Nephron progenitor cell (in vitro differentiated cells): ENCODE measurements around the gene CPNE5.

Experiments
- DNase-seq: peaks from one replicate; pipeline ENCODE4 v3.0.0; 2021
- H3K27ac Mint-ChIP-seq: 2 replicates; pipeline ENCODE4 v1.8.0; 2021; ENCODE audit warnings: mild to moderate bottlenecking, moderate library complexity, mixed read lengths
- H3K27me3 Mint-ChIP-seq: 2 replicates; pipeline ENCODE4 v1.8.0; 2021; ENCODE audit warnings: mild to moderate bottlenecking, low read depth, mixed read lengths; ENCODE audit not compliant: poor library complexity
- H3K36me3 Mint-ChIP-seq: 2 replicates; pipeline ENCODE4 v1.8.0; 2021; ENCODE audit warnings: low read depth, mixed read lengths
- H3K4me1 Mint-ChIP-seq: 2 replicates; pipeline ENCODE4 v1.8.0; 2021; ENCODE audit warnings: mixed read lengths
- H3K4me3 Mint-ChIP-seq: 2 replicates; pipeline ENCODE4 v1.8.0; 2021; ENCODE audit warnings: mild to moderate bottlenecking, moderate library complexity, mixed read lengths
- H3K9me3 Mint-ChIP-seq: 2 replicates; pipeline ENCODE4 v1.8.0; 2021; ENCODE audit warnings: mild to moderate bottlenecking, moderate library complexity, mixed read lengths
- TF ChIP-seq, protein P1 (sequence below): fragments of 200-600 bp; sonication (generic); IDR thresholded peaks from 2 replicates; pipeline ENCODE4 v1.5.0; 2021; ENCODE audit warnings: antibody characterized with exemption

Gene CPNE5

DNA sequence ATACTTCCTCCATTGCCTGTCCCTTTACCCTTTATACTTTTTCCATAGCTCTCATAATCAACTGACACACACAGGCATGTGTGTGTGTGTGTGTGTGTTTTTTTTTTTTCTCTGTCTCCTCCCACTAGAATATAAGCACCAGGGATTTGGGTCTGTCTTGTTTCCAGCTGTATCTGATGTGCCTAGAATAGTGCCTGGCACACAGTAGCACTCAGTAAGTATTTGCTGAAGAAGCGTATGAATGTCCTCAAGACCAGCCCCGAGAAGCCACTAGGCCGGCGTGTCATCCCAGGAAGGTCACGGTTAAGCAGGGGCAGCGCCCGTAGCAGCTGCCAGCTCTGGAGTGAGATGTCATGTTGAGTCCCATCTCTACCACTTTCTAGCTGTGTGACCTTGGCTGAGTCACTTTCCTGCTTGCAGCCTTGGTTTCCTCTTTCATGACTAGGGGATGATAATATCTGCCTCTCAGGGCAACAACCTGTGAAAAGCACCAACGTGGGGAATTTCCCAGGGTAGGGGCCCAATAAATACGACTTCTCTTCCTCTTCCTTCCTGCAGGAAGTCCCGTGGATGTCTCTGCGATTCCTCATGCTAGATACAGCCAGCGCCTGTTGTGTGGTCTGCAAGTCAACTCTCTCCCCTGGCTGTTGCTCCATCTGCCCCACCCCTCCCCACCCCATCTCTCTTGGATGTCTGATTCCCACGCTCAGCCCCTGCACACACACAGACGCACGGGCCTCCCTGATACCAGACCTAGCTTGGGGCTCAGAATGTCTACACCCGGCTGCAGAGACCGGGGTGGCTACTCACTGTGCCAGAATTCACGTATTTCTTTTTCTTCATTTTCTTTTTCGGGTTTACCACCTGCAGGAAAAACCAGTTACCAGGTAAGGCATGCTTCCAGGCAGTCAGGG is 83.6 kb downstream of the CPNE5 start:
- no peak overlapping the region for H3K4me3 Mint-ChIP-seq
- DNase-seq: no peak
- peaks cover under 1% of the 10 kb centered on the region for H3K9me3 Mint-ChIP-seq
- H3K4me1 Mint-ChIP-seq: peaks cover 74% of the 10 kb centered on the region
- H3K27ac Mint-ChIP-seq: no peak overlapping the region
- TF ChIP-seq, protein P1, sequence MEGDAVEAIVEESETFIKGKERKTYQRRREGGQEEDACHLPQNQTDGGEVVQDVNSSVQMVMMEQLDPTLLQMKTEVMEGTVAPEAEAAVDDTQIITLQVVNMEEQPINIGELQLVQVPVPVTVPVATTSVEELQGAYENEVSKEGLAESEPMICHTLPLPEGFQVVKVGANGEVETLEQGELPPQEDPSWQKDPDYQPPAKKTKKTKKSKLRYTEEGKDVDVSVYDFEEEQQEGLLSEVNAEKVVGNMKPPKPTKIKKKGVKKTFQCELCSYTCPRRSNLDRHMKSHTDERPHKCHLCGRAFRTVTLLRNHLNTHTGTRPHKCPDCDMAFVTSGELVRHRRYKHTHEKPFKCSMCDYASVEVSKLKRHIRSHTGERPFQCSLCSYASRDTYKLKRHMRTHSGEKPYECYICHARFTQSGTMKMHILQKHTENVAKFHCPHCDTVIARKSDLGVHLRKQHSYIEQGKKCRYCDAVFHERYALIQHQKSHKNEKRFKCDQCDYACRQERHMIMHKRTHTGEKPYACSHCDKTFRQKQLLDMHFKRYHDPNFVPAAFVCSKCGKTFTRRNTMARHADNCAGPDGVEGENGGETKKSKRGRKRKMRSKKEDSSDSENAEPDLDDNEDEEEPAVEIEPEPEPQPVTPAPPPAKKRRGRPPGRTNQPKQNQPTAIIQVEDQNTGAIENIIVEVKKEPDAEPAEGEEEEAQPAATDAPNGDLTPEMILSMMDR: no peak
- H3K36me3 Mint-ChIP-seq: no peaks in the 10 kb centered on the region
- peaks cover 14% of the 10 kb centered on the region for H3K27me3 Mint-ChIP-seq

DNA sequence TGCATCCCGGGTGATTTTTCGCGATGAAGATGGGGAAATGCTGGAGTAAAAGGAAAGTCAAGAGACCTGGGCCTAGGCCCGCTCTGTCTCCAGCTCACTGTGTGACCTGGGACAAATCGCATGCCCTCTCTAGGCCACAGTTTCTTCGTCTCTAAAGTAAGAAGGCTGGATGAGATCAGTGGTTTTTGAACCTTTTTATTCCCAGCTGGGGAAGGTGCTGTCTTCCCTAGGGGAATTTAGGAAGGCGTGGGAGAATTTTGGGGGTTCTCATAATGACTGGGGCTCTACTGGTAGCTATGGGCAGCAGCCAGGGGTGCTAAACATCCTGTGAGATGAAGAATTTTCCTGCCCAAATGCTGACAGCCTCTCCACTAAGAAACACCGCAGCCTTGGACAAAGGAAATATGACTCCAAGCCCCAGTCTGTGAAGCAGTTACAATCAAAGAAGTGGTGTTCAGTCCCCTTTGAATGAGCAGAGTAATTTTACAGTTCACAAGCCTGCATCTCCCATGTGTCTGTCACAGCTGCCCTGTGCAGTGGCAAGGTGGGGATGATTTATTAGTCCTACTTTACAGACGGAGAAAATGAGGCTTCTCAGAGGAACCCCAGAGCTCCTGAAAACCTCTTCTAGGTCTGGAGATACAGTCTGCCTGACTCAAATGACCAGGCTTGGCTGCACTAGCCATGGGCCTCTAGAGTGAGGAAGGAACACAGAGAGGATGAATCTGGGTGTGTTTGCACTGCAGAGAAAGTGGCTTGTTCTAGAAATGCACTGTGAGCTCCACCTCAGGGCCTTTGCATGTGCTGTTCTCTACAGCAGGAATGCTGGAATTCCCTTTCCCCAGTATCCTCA is 84.4 kb downstream of the CPNE5 start:
- H3K4me3 Mint-ChIP-seq: no peak overlapping the region
- peak overlapping the region; percentile 81 for H3K27ac Mint-ChIP-seq
- peaks cover 10% of the 10 kb centered on the region for H3K27me3 Mint-ChIP-seq
- H3K9me3 Mint-ChIP-seq: peaks cover 8% of the 10 kb centered on the region
- DNase-seq: no peak
- peaks cover 69% of the 10 kb centered on the region for H3K4me1 Mint-ChIP-seq
- TF ChIP-seq, protein P1: no peak
- H3K36me3 Mint-ChIP-seq: no peaks in the 10 kb centered on the region

DNA sequence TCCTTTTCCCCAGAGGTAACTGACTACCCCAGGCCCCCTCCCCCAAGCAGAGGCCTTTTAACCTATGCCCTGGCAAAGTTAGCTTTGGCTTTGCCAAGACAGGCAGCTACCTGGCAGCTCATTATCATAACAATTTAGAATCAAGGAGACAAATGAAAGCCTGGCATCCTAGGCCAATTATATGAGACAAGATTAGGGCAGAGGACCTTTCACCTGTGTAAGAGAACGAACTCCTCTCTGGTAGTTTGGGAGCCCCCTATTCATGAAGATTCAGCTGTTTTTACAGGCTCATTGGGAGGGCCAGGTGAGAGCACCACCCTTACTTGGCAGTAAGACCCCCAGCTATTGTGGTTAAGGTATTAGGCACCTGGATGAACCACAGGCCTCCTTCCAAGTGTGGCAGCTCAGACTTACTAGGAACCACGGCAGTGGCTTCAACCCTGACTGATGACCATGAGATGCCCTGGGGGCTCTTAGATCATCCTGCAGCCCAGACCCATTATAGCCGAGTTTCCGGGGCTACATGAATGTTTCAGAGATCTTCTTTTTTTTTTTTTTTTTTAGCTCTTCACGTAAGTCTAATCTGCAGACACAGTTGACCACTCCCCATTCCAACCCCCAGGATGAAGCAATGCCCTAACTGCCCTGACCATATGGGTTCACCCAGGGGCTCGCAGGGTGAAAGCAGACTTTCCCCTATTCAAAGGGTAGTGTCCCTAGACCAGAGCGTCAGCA is 85.4 kb downstream of the CPNE5 start:
- no peaks in the 10 kb centered on the region for H3K36me3 Mint-ChIP-seq
- peaks cover 10% of the 10 kb centered on the region for H3K27me3 Mint-ChIP-seq
- no peak overlapping the region for H3K4me3 Mint-ChIP-seq
- peaks cover 16% of the 10 kb centered on the region for H3K9me3 Mint-ChIP-seq
- DNase-seq: no peak
- H3K4me1 Mint-ChIP-seq: peaks cover 61% of the 10 kb centered on the region
- peak overlapping the region; percentile 37 for H3K27ac Mint-ChIP-seq
- TF ChIP-seq, protein P1: no peak

DNA sequence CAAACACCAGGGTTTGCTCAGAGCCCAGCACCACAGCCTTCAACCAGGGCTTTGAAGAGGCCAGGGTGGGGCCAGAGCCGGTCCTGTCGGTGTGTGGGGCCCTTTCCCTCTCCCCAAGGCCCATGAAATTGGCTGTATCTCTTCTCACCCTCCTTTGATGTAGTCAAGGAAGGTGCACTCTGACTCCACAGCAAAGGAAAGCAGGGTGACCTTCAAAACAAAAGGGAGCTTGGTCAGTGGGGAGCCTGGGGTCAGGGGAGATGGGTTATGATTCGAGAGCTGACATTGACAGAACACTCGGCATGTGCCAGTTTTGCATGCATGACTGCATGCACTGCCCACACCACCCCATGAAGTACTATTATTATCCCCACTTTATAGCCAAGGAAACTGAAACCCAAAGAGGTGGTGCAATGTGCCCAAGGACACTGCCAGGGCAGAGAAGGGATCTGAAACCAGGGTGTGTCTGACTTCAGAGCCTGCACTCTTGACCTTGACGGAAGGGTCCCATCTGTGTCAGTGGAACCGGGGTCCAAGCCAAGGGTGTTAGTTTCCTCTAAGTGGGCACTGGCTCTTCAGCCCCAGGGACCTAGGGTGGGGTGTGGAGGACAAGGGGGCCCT is 86.2 kb downstream of the CPNE5 start:
- Mint-ChIP-seq H3K36me3 (no peaks in the 10 kb centered on the region), H3K9me3 (peaks cover 22% of the 10 kb centered on the region)

More for the DNA sequence above, 86.2 kb downstream of the CPNE5 start:
- no peak for DNase-seq
- no peak overlapping the region for H3K4me3 Mint-ChIP-seq
- TF ChIP-seq, protein P1: no peak
- H3K27me3 Mint-ChIP-seq: peaks cover 15% of the 10 kb centered on the region
- no peak overlapping the region for H3K27ac Mint-ChIP-seq
- H3K4me1 Mint-ChIP-seq: peaks cover 55% of the 10 kb centered on the region
